GM19395 (cell line): ENCODE measurements around the gene ABHD12.
"Not testable (repeated sequence)": the region's sequence is repeated elsewhere in the genome, so short reads cannot be mapped to it uniquely, and the experiment has no call there.

Experiments used
- ATAC-seq: cut with Tn5 transposase; IDR thresholded peaks from one replicate; pipeline ENCODE4 v1.9.1; 2021; ENCODE audit warnings: mild to moderate bottlenecking, moderate library complexity; ENCODE audit not compliant: unreplicated experiment

ABHD12 gene

DNA sequence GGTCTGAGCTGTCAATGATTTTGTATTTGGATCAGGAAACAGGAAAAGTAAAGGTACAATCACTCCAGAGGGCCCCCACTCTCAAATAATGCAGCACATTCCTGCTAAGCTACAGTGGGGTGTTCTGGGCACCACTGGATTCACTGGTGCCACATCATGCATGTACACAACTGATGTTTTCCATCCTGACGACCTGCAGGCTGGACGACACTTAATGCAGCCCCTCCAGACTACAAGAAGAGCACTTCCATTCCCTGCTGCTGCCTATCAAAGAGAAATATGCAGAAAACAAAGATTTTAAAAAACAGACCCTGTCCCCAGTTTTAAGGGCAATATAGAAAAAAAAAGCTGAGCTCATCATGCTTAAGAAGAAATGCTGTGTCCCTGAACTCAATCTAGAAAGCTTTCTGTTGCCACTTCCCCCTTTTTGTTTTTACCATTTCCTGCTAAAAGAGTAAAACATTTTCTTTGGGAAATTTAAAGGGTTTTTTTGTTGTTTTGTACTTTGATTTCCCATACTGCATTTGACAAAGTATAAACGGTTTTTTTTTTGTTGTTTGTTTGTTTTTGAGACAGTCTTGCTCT, 35.5 kb downstream of the ABHD12 start:
- ATAC-seq, result no peak

DNA sequence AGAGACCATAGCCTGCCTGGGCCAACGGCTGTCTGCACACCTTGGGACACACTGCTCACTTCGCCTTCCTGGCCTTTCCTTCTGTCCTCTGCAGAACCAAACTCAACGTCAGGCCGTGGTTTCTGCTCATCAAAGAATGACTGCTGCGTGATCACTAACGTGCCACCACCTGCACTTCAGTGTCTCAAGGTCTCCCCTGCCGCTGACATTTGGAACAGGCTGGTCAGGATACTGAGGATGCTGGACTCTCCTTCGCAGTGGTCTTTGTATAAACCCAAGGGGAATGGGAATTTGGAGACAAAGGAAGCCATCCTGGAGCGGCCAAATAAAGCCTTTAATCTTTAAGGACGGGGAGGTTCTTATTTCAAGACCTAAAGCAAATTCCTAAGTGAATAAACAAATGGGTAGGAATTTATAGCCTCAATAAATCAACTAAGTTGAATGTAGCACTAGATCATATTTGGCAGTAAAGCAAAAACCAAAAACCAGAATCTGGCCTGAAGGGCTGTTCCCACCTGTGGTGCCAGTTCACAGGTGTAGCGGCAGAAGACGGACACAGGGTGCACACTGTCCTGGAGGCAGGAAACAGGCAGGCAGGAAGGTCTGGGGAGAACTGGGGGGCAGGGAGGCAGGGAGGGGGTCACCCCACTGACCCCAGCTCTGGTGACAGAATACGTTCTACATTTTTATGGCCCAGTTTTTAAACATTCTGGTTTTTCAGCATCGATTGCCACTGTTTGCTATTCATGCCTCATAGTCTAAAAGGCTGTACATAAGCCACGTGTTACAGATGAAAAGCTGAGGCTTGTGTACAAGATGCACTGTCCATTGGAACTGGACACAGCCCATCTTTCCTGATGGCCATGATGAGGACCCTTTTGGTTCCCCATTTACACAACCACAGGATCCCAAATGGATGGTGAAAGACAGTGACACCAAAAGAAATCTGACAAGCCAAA, 36.6 kb downstream of the ABHD12 start:
- ATAC-seq, result no peak

DNA sequence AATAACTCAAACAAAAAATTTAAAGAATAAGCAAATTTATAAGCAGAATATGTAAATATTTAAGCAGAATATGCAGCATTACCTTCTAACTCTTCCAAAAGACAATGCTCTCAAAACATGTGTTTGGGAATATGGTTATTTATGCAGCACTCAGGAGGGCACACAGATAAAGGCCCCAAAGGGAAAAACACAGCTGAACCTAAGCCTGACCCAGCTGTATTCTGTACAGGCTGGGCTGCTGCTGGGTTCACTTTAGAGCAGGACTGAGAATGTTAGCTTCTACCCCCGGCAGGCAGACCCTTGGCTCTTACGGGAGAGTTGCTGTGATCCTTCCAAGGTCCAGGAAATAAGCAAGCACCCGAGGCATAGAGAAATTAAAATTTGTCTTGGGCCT, 37.3 kb downstream of the ABHD12 start:
- no peak for ATAC-seq

GRCh38 chr20:25352746-25353145, 37.9 kb downstream of the ABHD12 start:
- ATAC-seq, result no peak

DNA sequence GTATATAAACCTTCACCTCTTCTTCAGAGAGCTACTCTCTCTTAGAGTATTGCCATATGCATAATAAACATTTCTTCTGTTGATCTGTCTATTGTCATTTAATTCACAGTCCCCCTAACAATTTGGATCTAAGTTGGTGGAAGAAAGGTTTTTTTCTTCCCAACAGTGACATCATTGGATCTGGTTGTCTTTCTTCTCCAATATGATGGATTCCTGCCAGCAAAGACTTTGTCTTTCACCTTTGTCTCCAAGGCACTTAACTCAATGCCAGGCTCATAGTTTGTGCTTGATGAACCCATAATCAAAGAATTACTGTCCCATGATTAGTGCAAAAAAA, 39.6 kb downstream of the ABHD12 start:
- ATAC-seq, result no peak

- no peak for ATAC-seq
These were observed 44.3 kb downstream of the ABHD12 start for GRCh38 chr20:25346349-25346748.

- ATAC-seq, result no peak
These were observed 44.9 kb downstream of the ABHD12 start for GRCh38 chr20:25345721-25346120.

DNA sequence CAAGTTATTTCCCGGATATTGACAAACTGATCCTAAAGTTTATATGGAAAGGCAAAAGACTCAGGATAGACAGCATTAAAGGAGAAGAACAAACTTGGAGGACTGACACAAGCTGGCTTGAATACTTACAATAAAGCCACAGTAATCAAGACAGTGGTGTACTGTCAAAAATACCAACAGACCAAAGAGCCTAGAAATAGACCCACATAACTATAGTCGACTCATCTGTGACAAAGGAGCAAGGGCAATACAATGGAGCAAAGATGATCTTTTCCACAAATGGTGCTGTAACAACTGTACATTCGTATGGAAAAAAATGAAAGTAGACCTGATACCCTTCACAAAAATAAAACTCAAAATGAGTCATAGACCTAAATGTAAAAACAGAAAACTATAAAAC, 46.0 kb downstream of the ABHD12 start:
- no peak for ATAC-seq

GRCh38 chr20:25341716-25342680, 48.6 kb downstream of the ABHD12 start:
- no peak for ATAC-seq

DNA sequence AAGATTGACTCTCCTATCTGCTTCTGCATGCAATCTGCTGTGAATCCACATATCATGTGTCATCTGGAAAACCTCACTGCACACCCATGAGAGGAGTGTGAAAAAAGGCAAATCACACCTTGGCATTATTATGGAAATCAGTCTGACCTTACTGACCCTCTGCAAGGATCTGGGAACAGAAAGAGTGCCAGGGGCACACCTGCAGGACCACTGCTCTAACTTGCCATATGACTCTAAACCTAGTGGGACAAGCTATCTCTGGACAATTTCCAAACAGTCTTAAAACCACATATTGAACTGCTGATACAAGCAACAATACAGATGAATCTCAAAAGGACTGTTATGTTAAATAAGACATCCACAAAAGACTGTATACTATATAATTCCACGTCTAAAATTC, 50.3 kb downstream of the ABHD12 start:
- no peak for ATAC-seq

GRCh38 chr20:25339608-25340007, 51.0 kb downstream of the ABHD12 start:
- ATAC-seq, result no peak

GRCh38 chr20:25338112-25339023, 52.3 kb downstream of the ABHD12 start:
- no peak for ATAC-seq

DNA sequence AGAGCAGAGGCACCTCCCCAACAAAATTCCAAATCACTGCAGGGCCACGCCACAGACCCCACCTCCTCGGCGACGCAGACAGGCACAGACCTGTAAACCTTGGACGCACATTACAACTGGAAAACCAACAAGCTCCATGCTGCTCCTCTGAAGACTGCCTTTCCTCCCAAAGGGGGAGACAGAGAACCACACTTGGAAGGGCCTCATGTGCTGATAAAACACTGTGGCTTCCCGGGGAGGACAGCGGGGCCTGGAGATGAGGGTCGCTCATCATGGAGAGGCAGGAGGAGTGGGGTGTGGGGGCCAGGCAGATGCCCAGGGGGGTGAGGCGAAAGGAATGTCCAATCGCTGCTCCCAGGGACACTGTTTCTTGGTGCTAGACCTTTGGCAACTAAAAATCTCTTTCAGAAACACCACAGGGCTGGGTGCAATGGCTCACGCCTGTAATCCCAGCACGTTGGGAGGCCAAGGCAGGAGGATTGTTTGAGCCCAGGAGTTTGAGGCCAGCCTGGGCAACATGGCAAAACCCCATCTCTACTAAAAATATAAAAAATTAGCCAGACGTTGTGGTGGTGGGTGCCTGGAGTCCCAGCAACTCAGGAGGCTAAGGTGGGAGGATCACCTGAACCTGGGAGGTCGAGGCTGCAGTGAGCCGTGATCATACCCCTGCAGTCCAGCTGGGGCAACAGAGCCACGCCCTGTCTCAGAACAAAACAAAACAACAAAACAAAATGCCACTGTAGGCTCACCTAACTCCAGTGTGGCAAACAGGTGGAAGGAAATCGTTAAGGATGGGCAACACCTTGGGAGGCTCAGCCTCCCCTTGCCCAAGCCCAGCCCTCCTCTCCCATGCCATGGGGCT, 53.8 kb downstream of the ABHD12 start:
- no peak for ATAC-seq

- ATAC-seq, result not testable (repeated sequence)
These were observed 55.7 kb downstream of the ABHD12 start for GRCh38 chr20:25334972-25335371.

DNA sequence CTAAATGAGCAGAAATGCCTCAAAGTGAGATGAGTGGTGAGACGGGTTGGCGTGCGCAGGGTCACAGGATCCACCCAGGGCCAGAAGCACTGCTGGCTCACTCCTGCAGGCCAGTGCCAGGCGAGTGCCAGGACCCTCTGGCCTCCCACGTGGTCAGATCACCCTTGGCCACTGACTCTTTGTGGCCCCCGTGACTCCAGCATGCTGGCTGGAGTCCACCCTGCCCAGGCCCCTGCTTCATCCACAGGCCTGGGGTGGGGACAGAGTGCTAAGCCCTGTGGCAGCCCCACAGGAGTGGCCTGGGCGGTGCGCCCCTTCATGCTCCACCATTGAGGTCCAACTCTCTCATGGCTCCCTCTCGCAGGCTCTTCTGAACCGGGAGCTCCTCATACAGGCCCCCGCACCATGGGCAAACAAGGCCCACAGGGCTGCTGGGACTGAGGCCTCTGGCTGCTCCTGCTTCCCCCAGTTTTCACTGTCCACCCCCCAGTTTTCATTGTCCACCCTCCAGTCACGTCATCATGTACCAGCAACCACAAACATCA, 61.6 kb downstream of the ABHD12 start:
- ATAC-seq, result no peak

GRCh38 chr20:25327521-25328235, 63.0 kb downstream of the ABHD12 start:
- ATAC-seq, result no peak

DNA sequence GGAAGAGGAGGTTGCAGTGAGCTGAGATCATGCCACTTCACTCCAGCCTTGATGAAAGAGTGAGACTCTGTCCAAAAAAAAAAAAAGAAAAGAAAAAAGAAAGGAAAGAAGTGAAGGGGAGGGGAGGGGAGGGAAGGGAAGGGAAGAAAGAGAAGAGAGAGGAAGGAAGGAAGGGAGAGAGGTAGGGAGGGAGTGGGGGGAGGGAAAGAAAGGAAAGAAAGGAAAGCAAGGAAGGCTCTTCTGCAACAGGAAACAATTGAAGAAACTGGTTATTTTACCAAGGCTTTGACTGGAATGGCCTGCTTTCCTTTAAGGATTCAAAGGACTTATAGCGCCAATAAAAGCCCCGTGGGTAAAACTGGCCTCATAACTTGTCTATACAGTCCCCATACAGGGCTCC, 64.6 kb downstream of the ABHD12 start:
- ATAC-seq, result no peak

DNA sequence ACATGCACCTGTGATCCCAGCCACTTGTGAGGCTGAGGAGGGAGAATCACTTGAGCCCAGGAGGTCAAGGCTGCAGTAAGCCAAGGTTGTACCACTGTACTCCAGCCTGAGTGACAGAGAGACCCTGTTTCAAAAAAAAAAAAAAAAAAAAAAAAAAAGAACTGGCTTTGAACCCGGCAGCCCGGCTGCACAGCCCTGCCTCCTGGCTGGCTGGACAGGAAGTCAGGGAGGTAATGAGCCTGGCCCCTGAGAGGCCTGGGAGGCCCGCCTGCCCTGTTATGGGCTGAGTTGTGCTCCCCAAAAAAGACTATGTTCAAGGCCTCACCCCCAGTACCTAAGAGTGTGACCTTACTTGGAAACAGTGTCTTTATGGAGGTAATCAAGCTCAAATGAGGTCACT, 65.6 kb downstream of the ABHD12 start:
- ATAC-seq, result no peak
